ENCODE data around the gene NOP9. TPM values are rescaled to one million over a fixed set of nuclear protein-coding genes. Genes with fewer than 3 reads are reported as not detected.
A peak's percentile ranks its signal among the peaks of the same experiment; 100 is the strongest.

The NOP9 gene
- total and polyA plus RNA-seq, 9 of the 15 experiments (the other 6 are each of a cell fraction or from before 2014, with no cell fraction given) = 1.0 to 27.9 (median 15.1) TPM

DNA sequence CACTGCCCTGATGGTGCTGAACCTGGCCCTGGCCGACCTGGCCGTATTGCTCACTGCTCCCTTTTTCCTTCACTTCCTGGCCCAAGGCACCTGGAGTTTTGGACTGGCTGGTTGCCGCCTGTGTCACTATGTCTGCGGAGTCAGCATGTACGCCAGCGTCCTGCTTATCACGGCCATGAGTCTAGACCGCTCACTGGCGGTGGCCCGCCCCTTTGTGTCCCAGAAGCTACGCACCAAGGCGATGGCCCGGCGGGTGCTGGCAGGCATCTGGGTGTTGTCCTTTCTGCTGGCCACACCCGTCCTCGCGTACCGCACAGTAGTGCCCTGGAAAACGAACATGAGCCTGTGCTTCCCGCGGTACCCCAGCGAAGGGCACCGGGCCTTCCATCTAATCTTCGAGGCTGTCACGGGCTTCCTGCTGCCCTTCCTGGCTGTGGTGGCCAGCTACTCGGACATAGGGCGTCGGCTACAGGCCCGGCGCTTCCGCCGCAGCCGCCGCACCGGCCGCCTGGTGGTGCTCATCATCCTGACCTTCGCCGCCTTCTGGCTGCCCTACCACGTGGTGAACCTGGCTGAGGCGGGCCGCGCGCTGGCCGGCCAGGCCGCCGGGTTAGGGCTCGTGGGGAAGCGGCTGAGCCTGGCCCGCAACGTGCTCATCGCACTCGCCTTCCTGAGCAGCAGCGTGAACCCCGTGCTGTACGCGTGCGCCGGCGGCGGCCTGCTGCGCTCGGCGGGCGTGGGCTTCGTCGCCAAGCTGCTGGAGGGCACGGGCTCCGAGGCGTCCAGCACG lies 16.4 kb downstream of the NOP9 start (continued):
- TF ChIP-seq, protein P1, sequence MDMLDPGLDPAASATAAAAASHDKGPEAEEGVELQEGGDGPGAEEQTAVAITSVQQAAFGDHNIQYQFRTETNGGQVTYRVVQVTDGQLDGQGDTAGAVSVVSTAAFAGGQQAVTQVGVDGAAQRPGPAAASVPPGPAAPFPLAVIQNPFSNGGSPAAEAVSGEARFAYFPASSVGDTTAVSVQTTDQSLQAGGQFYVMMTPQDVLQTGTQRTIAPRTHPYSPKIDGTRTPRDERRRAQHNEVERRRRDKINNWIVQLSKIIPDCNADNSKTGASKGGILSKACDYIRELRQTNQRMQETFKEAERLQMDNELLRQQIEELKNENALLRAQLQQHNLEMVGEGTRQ (CRISPR knock-in tag; IDR thresholded peaks at IDR 0.05) = peak; percentile 61
- no peak for TF ChIP-seq ZC3H11A (IDR thresholded peaks at IDR 0.05; ENCODE audit: low read depth, low read length)
- 0 out of 2 replicates have a peak, but pooled peaks have one; percentile 39 for TF ChIP-seq MECOM (CRISPR knock-in tag; IDR thresholded peaks at IDR 0.05)
- peak; percentile 56 for TF ChIP-seq EP400 (IDR thresholded peaks at IDR 0.05)
- TF ChIP-seq, protein P2, sequence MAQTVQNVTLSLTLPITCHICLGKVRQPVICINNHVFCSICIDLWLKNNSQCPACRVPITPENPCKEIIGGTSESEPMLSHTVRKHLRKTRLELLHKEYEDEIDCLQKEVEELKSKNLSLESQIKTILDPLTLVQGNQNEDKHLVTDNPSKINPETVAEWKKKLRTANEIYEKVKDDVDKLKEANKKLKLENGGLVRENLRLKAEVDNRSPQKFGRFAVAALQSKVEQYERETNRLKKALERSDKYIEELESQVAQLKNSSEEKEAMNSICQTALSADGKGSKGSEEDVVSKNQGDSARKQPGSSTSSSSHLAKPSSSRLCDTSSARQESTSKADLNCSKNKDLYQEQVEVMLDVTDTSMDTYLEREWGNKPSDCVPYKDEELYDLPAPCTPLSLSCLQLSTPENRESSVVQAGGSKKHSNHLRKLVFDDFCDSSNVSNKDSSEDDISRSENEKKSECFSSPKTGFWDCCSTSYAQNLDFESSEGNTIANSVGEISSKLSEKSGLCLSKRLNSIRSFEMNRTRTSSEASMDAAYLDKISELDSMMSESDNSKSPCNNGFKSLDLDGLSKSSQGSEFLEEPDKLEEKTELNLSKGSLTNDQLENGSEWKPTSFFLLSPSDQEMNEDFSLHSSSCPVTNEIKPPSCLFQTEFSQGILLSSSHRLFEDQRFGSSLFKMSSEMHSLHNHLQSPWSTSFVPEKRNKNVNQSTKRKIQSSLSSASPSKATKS (CRISPR knock-in tag; IDR thresholded peaks at IDR 0.05) = no peak
- TF ChIP-seq POLR2B (IDR thresholded peaks at IDR 0.05; ENCODE audit: low read depth, partially characterized antibody) = peak; percentile 26
- TF ChIP-seq HNRNPL (IDR thresholded peaks at IDR 0.05; ENCODE audit: low read depth, low read length) = no peak; the same call in 1 of the 2 replicates
- peak; percentile 79 for TF ChIP-seq CXXC5 (CRISPR knock-in tag; IDR thresholded peaks at IDR 0.05)
- TF ChIP-seq, protein P3, sequence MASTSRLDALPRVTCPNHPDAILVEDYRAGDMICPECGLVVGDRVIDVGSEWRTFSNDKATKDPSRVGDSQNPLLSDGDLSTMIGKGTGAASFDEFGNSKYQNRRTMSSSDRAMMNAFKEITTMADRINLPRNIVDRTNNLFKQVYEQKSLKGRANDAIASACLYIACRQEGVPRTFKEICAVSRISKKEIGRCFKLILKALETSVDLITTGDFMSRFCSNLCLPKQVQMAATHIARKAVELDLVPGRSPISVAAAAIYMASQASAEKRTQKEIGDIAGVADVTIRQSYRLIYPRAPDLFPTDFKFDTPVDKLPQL (IDR thresholded peaks at IDR 0.05; ENCODE audit: extremely low read depth, insufficient read length) = no peak
- TF ChIP-seq HDAC2 (IDR thresholded peaks at IDR 0.05) = no peak
- no peak for TF ChIP-seq ILK (tag; IDR thresholded peaks at IDR 0.05; ENCODE audit: borderline replicate concordance, low read depth)
- peak; percentile 82 for TF ChIP-seq RBFOX2 (IDR thresholded peaks at IDR 0.05; ENCODE audit: low read depth, low read length)
- peak in 1 of 2 experiments; percentile 8; a peak in 1 of 4 replicates for TF ChIP-seq RAD21 (CRISPR knock-in tag; conservative IDR thresholded peaks at IDR 0.05 in 1 of 2, IDR thresholded peaks at IDR 0.05 in 1 of 2)
- TF ChIP-seq ZBTB8A (IDR thresholded peaks at IDR 0.05; ENCODE audit: partially characterized antibody) = no peak
- no peak for TF ChIP-seq ZNF24 (IDR thresholded peaks at IDR 0.05)
- no peak for TF ChIP-seq SREBF2 (CRISPR knock-in tag; IDR thresholded peaks at IDR 0.05)
- TF ChIP-seq MTA3 (IDR thresholded peaks at IDR 0.05; ENCODE audit: borderline replicate concordance) = peak; percentile 56; the same call in 1 of the 2 replicates
- TF ChIP-seq POLR2G (IDR thresholded peaks at IDR 0.05; ENCODE audit: low read depth, low read length) = peak; percentile 81
- peak; percentile 74; the same call in 1 of the 2 replicates for TF ChIP-seq ZNF232 (CRISPR knock-in tag; IDR thresholded peaks at IDR 0.05)
- no peak for TF ChIP-seq ZNF253 (CRISPR knock-in tag; conservative IDR thresholded peaks at IDR 0.05)
- no peak for TF ChIP-seq CBFA2T2 (conservative IDR thresholded peaks at IDR 0.05)
- TF ChIP-seq, protein P4, sequence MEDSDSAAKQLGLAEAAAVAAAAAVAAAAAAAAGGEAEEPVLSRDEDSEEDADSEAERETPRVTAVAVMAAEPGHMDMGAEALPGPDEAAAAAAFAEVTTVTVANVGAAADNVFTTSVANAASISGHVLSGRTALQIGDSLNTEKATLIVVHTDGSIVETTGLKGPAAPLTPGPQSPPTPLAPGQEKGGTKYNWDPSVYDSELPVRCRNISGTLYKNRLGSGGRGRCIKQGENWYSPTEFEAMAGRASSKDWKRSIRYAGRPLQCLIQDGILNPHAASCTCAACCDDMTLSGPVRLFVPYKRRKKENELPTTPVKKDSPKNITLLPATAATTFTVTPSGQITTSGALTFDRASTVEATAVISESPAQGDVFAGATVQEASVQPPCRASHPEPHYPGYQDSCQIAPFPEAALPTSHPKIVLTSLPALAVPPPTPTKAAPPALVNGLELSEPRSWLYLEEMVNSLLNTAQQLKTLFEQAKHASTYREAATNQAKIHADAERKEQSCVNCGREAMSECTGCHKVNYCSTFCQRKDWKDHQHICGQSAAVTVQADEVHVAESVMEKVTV (CRISPR knock-in tag; IDR thresholded peaks at IDR 0.05) = no peak
- TF ChIP-seq ERF (CRISPR knock-in tag; IDR thresholded peaks at IDR 0.05) = peak; percentile 86; the same call in 1 of the 2 replicates
